Bladder microvascular endothelial cell (primary cell): Measurements from ENCODE around the gene SRBD1. TPM values are rescaled to one million over a fixed set of nuclear protein-coding genes. Genes with fewer than 3 reads are reported as not detected.

ENCODE experiments used
- total RNA-seq: library from RNA; depleted of rRNA; stranded (reverse); fragments of >200 nt; gene quantifications from 2 replicates; pipeline ENCODE4 v1.2.3, GENCODE V29; 2014

The SRBD1 gene
- 9.4 and 21.9 TPM in 2 replicates for total RNA-seq

GRCh38 chr2:45611020-45611859 is at the start of gene SRBD1:
Gene SRBD1 (minus strand): TSS chr2:45611267. CDS start chr2:45605441, 5,826 bp downstream.

GRCh38 chr2:45651415-45652089 is 40.5 kb upstream of the SRBD1 start, which contains the start of gene PRKCE:
Gene PRKCE (plus strand): TSS chr2:45651675.

Other genes starting within 250 kb of the SRBD1 start
- 65.1 and 70.9 TPM in 2 replicates for gene PRKCE, start 40.4 kb upstream of the SRBD1 start, total RNA-seq